ENCODE data around the gene RPS10.
A peak's percentile ranks its signal among the peaks of the same experiment; 100 is the strongest.

The RPS10 gene

DNA sequence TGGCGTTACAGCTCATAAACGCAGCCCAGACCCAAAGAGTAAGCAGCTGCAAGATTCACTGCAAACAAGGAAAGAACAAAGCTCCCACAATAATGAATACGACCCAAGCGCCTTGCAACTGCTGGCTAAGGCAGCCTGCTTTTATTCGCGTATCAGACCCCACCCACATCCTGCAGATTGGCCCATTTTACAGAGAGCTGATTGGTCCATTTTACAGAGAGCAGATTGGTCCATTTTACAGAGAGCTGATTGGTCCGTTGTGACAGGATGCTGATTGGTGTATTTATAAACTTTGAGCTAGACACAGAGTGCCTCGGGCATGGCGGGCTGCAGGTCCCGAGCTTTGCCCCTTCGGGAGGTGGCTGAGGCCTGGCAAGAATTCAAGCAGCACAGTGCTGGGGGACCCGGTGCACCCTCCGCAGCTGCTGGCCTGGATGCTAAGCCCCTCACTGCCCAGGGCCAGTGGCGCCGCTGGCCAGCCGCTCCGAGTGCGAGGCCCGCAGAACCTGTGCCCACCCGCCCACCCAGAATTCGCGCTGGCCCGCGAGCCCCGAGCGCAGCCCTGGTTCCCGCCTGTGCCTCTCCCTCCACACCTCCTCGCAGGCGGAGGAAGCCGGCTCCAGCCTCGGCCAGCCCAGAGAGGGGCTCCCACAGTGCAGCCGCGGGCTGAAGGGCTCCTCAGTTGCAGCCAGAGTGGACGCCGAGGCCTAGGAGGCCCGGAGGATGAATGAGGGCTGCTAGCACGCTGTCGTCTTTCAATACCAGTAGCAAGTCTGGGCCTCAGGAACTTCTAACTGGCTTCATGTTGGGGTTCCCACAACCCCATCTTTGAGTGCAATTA is 11.2 kb upstream of the RPS10 start:
- TF ChIP-seq, protein P1, sequence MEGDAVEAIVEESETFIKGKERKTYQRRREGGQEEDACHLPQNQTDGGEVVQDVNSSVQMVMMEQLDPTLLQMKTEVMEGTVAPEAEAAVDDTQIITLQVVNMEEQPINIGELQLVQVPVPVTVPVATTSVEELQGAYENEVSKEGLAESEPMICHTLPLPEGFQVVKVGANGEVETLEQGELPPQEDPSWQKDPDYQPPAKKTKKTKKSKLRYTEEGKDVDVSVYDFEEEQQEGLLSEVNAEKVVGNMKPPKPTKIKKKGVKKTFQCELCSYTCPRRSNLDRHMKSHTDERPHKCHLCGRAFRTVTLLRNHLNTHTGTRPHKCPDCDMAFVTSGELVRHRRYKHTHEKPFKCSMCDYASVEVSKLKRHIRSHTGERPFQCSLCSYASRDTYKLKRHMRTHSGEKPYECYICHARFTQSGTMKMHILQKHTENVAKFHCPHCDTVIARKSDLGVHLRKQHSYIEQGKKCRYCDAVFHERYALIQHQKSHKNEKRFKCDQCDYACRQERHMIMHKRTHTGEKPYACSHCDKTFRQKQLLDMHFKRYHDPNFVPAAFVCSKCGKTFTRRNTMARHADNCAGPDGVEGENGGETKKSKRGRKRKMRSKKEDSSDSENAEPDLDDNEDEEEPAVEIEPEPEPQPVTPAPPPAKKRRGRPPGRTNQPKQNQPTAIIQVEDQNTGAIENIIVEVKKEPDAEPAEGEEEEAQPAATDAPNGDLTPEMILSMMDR (IDR thresholded peaks at IDR 0.05; ENCODE audit: low read depth, low read length) = no peak
- Histone ChIP-seq H3K27me3 (ENCODE audit: insufficient read depth, low read depth, severe bottlenecking) (no peaks in the 10 kb centered on the region), H3K36me3 (no peaks in the 10 kb centered on the region), H3K4me3 (ENCODE audit: low read depth, low read length) (no peak overlapping the region), H3K27ac (no peak overlapping the region), H3K9me3 (ENCODE audit: severe bottlenecking) (peaks cover 23% of the 10 kb centered on the region)
- DNase-seq = no peak

DNA sequence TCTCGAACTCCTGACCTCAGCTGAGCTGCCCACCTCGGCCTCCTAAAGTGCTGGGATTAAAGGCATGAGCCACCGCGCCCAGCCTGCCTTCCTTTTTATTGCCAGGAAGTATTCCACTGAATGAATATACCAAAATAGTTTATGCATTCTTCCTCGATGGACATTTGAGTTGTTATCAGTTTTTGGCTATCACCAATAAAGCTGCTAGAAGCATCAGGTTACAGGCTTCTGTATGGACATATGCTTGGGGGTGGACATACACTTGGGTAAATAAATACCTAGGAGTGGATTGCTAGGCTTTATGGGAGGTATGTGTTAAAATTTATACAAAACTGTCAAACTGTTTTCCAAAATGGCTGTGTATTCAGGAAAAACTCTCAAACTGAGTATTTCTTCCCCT is 10.0 kb upstream of the RPS10 start:
- H3K27me3 ChIP-seq (ENCODE audit: insufficient read depth, low read depth, severe bottlenecking) = no peaks in the 10 kb centered on the region
- TF ChIP-seq, protein P1 (IDR thresholded peaks at IDR 0.05; ENCODE audit: low read depth, low read length) = no peak
- no peak overlapping the region for H3K4me3 ChIP-seq (ENCODE audit: low read depth, low read length)
- peaks cover 29% of the 10 kb centered on the region for H3K9me3 ChIP-seq (ENCODE audit: severe bottlenecking)
- no peaks in the 10 kb centered on the region for H3K36me3 ChIP-seq
- no peak overlapping the region for H3K27ac ChIP-seq
- DNase-seq = no peak

DNA sequence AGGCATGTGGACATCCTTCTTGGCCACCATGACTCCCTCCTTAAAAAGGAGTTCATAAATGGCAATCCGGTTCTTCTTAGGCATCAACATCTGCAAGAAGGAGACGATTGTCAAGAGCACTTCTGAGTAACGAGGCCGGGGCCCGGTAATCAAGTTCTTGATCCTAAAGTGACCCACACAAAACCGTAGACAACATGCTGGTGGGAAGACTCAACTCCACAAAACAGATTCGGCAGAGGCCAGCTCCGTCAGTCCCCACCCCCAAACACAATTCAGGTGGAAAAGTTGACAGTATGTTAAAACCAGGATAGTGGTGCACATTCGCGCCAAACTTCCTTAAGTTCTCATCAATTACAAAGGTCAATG is 754 bp downstream of the RPS10 start:
- peaks cover 3% of the 10 kb centered on the region for H3K9me3 ChIP-seq (ENCODE audit: severe bottlenecking)
- H3K36me3 ChIP-seq = peaks cover 55% of the 10 kb centered on the region
- peak overlapping the region; percentile 87 for H3K27ac ChIP-seq
- peak overlapping the region; percentile 83 for H3K4me3 ChIP-seq (ENCODE audit: low read depth, low read length)
- no peak for DNase-seq
- H3K27me3 ChIP-seq (ENCODE audit: insufficient read depth, low read depth, severe bottlenecking) = no peaks in the 10 kb centered on the region
- TF ChIP-seq, protein P1 (IDR thresholded peaks at IDR 0.05; ENCODE audit: low read depth, low read length) = no peak

DNA sequence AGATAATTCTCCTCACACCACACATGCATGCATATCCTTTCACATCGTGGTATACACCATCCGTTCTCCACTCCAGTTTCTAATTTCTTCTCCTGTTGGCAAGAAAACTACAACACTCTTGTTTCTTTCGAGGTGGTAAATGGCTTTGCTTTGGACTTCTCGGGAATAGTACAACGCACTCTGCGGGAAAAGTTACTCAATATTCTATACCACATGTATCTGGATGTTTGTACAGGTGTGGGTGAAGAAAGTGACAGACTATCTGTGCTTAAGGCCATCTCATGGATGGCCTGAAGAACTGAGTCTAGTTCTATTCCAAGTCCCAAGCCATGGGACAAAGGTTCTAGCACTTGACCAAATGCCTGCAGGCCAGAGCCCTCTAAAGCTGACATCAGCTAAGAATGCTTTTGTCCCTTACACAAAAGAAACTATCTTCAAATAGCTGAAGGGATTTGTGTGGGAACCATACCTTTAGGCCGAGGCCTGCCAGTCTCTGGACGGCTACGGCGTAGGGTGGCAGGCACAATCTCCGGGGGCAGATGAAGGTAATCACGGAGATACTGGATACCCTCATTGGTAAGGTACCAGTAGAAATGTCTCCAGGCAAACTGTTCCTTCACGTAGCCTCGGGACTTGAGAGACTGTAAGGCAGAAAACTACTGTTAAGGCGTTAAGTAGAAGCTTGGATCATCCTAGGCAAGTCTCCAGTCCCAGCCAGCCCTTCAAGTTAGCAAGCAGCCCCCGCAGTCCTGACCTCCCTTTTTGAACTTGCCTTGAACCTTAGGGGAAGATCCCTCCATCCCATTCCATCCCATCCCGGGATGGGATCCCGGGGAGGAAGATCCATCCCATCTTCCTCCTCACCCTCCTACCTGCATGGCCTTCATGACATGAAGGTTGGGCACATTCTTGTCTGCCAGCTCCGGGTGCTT is 1.4 kb downstream of the RPS10 start:
- TF ChIP-seq, protein P1 (IDR thresholded peaks at IDR 0.05; ENCODE audit: low read depth, low read length) = no peak
- Histone ChIP-seq H3K27me3 (ENCODE audit: insufficient read depth, low read depth, severe bottlenecking) (no peaks in the 10 kb centered on the region), H3K9me3 (ENCODE audit: severe bottlenecking) (no peaks in the 10 kb centered on the region), H3K27ac (no peak overlapping the region; the same call in 1 of the 2 replicates), H3K36me3 (peaks cover 62% of the 10 kb centered on the region), H3K4me3 (ENCODE audit: low read depth, low read length) (peak overlapping the region; percentile 83)
- no peak for DNase-seq

DNA sequence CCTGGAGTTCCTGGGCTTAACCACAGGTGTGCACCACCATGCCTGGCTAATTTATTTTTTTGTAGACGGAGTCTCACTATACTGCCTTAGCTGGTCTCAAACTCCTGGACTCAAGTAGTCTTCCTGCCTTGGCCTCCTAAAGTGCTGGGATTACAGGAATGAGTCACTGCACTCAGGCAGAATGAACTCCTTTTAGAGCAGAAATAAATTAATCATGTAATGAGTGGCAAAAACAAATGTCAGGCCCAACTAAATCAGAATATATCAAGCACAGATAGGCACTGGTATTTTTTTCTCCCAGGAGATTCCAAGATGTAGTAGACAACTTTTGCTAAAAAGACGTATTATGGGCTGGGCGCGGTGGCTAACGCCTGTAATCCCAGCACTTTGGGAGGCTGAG is 2.6 kb downstream of the RPS10 start:
- no peak overlapping the region for H3K4me3 ChIP-seq (ENCODE audit: low read depth, low read length)
- peaks cover 74% of the 10 kb centered on the region for H3K36me3 ChIP-seq
- no peak for DNase-seq
- no peaks in the 10 kb centered on the region for H3K9me3 ChIP-seq (ENCODE audit: severe bottlenecking)
- TF ChIP-seq, protein P1 (IDR thresholded peaks at IDR 0.05; ENCODE audit: low read depth, low read length) = no peak
- H3K27me3 ChIP-seq (ENCODE audit: insufficient read depth, low read depth, severe bottlenecking) = no peaks in the 10 kb centered on the region
- no peak overlapping the region for H3K27ac ChIP-seq

All from WERI-Rb-1 (cell line).